Measurements from ENCODE around the gene TLE2. TPM values are rescaled to one million over a fixed set of nuclear protein-coding genes. Genes with fewer than 3 reads are reported as not detected.
A peak's percentile ranks its signal among the peaks of the same experiment; 100 is the strongest.
"Not testable (repeated sequence)": the region's sequence is repeated elsewhere in the genome, so short reads cannot be mapped to it uniquely, and the experiment has no call there.

Gene TLE2
- total RNA-seq, 1 experiment from 2014 or later, result 18.7 TPM

- DNase-seq, result no peak
- H3K4me3 ChIP-seq (ENCODE audit: insufficient read depth, low read depth, low read length), result no peak overlapping the region
- H3K36me3 ChIP-seq (replicated peaks; ENCODE audit: control insufficient read depth, insufficient read depth, low read length), result no peaks in the 10 kb centered on the region
- H3K27me3 ChIP-seq (ENCODE audit: control insufficient read depth, insufficient read depth, low read length), result no peaks in the 10 kb centered on the region
Observed at GRCh38 chr19:2998642-2999041, 30.4 kb downstream of the TLE2 start.

- DNase-seq, result no peak
- Histone ChIP-seq H3K36me3 (replicated peaks; ENCODE audit: control insufficient read depth, insufficient read depth, low read length) (no peaks in the 10 kb centered on the region), H3K27me3 (ENCODE audit: control insufficient read depth, insufficient read depth, low read length) (no peaks in the 10 kb centered on the region), H3K4me3 (ENCODE audit: insufficient read depth, low read depth, low read length) (no peak overlapping the region)
Observed at GRCh38 chr19:2997720-2998119, 31.4 kb downstream of the TLE2 start.

GRCh38 chr19:2994588-2995131 lies 34.4 kb downstream of the TLE2 start:
- Histone ChIP-seq H3K36me3 (replicated peaks; ENCODE audit: control insufficient read depth, insufficient read depth, low read length) (no peaks in the 10 kb centered on the region), H3K27me3 (ENCODE audit: control insufficient read depth, insufficient read depth, low read length) (no peaks in the 10 kb centered on the region), H3K4me3 (ENCODE audit: insufficient read depth, low read depth, low read length) (no peak overlapping the region)
- no peak for DNase-seq

GRCh38 chr19:2993579-2993978 lies 35.5 kb downstream of the TLE2 start:
- Histone ChIP-seq H3K36me3 (replicated peaks; ENCODE audit: control insufficient read depth, insufficient read depth, low read length) (no peaks in the 10 kb centered on the region), H3K4me3 (ENCODE audit: insufficient read depth, low read depth, low read length) (no peak overlapping the region), H3K27me3 (ENCODE audit: control insufficient read depth, insufficient read depth, low read length) (no peaks in the 10 kb centered on the region; the same call in 1 of the 2 replicates)
- peak; percentile 69 for DNase-seq

GRCh38 chr19:2992958-2993357 lies 36.1 kb downstream of the TLE2 start:
- DNase-seq, result no peak
- Histone ChIP-seq H3K4me3 (ENCODE audit: insufficient read depth, low read depth, low read length) (no peak overlapping the region), H3K36me3 (replicated peaks; ENCODE audit: control insufficient read depth, insufficient read depth, low read length) (no peaks in the 10 kb centered on the region), H3K27me3 (ENCODE audit: control insufficient read depth, insufficient read depth, low read length) (no peaks in the 10 kb centered on the region; the same call in 1 of the 2 replicates)

GRCh38 chr19:2992333-2992732 lies 36.7 kb downstream of the TLE2 start:
- not testable (repeated sequence) for H3K36me3 ChIP-seq (replicated peaks; ENCODE audit: control insufficient read depth, insufficient read depth, low read length); H3K27me3 ChIP-seq (ENCODE audit: control insufficient read depth, insufficient read depth, low read length); DNase-seq; H3K4me3 ChIP-seq (ENCODE audit: insufficient read depth, low read depth, low read length)

- Histone ChIP-seq H3K4me3 (ENCODE audit: insufficient read depth, low read depth, low read length) (no peak overlapping the region), H3K27me3 (ENCODE audit: control insufficient read depth, insufficient read depth, low read length) (no peaks in the 10 kb centered on the region; the same call in 1 of the 2 replicates), H3K36me3 (replicated peaks; ENCODE audit: control insufficient read depth, insufficient read depth, low read length) (no peaks in the 10 kb centered on the region)
- DNase-seq, result peak; percentile 32
Observed at GRCh38 chr19:2989236-2989946, 39.7 kb downstream of the TLE2 start.

- no peak for DNase-seq
- Histone ChIP-seq H3K27me3 (ENCODE audit: control insufficient read depth, insufficient read depth, low read length) (no peaks in the 10 kb centered on the region; the same call in 1 of the 2 replicates), H3K36me3 (replicated peaks; ENCODE audit: control insufficient read depth, insufficient read depth, low read length) (no peaks in the 10 kb centered on the region), H3K4me3 (ENCODE audit: insufficient read depth, low read depth, low read length) (no peak overlapping the region)
Observed at GRCh38 chr19:2988568-2988967, 40.5 kb downstream of the TLE2 start.

- DNase-seq, result no peak
- Histone ChIP-seq H3K27me3 (ENCODE audit: control insufficient read depth, insufficient read depth, low read length) (no peaks in the 10 kb centered on the region; the same call in 1 of the 2 replicates), H3K4me3 (ENCODE audit: insufficient read depth, low read depth, low read length) (no peak overlapping the region), H3K36me3 (replicated peaks; ENCODE audit: control insufficient read depth, insufficient read depth, low read length) (no peaks in the 10 kb centered on the region)
Observed at GRCh38 chr19:2987797-2988196, 41.3 kb downstream of the TLE2 start.

GRCh38 chr19:2986951-2987524 lies 42.0 kb downstream of the TLE2 start:
- Histone ChIP-seq H3K4me3 (ENCODE audit: insufficient read depth, low read depth, low read length) (no peak overlapping the region), H3K27me3 (ENCODE audit: control insufficient read depth, insufficient read depth, low read length) (no peaks in the 10 kb centered on the region; the same call in 1 of the 2 replicates), H3K36me3 (replicated peaks; ENCODE audit: control insufficient read depth, insufficient read depth, low read length) (no peaks in the 10 kb centered on the region)
- DNase-seq, result peak; percentile 93

- peak overlapping the region; percentile 29 for H3K4me3 ChIP-seq (ENCODE audit: insufficient read depth, low read depth, low read length)
- H3K36me3 ChIP-seq (replicated peaks; ENCODE audit: control insufficient read depth, insufficient read depth, low read length), result no peaks in the 10 kb centered on the region
- DNase-seq, result no peak
- no peaks in the 10 kb centered on the region for H3K27me3 ChIP-seq (ENCODE audit: control insufficient read depth, insufficient read depth, low read length)
Observed at GRCh38 chr19:2984215-2984528, 44.9 kb downstream of the TLE2 start.

- Histone ChIP-seq H3K4me3 (ENCODE audit: insufficient read depth, low read depth, low read length) (peak overlapping the region; percentile 29), H3K27me3 (ENCODE audit: control insufficient read depth, insufficient read depth, low read length) (no peaks in the 10 kb centered on the region), H3K36me3 (replicated peaks; ENCODE audit: control insufficient read depth, insufficient read depth, low read length) (no peaks in the 10 kb centered on the region)
- DNase-seq, result peak; percentile 95
Observed at GRCh38 chr19:2983351-2984214, 45.5 kb downstream of the TLE2 start.

- H3K27me3 ChIP-seq (ENCODE audit: control insufficient read depth, insufficient read depth, low read length), result no peaks in the 10 kb centered on the region
- H3K36me3 ChIP-seq (replicated peaks; ENCODE audit: control insufficient read depth, insufficient read depth, low read length), result no peaks in the 10 kb centered on the region
- no peak for DNase-seq
- no peak overlapping the region for H3K4me3 ChIP-seq (ENCODE audit: insufficient read depth, low read depth, low read length)
Observed at GRCh38 chr19:2982983-2983350, 46.1 kb downstream of the TLE2 start.

GRCh38 chr19:2982561-2982960 lies 46.5 kb downstream of the TLE2 start:
- Histone ChIP-seq H3K27me3 (ENCODE audit: control insufficient read depth, insufficient read depth, low read length) (no peaks in the 10 kb centered on the region), H3K4me3 (ENCODE audit: insufficient read depth, low read depth, low read length) (no peak overlapping the region), H3K36me3 (replicated peaks; ENCODE audit: control insufficient read depth, insufficient read depth, low read length) (no peaks in the 10 kb centered on the region)
- DNase-seq, result no peak

- H3K36me3 ChIP-seq (replicated peaks; ENCODE audit: control insufficient read depth, insufficient read depth, low read length), result no peaks in the 10 kb centered on the region
- H3K27me3 ChIP-seq (ENCODE audit: control insufficient read depth, insufficient read depth, low read length), result no peaks in the 10 kb centered on the region
Observed at GRCh38 chr19:2981898-2982297, 47.2 kb downstream of the TLE2 start.

More at GRCh38 chr19:2981898-2982297, 47.2 kb downstream of the TLE2 start:
- peak; percentile 26 for DNase-seq
- no peak overlapping the region for H3K4me3 ChIP-seq (ENCODE audit: insufficient read depth, low read depth, low read length)
